Trophoblast cell (in vitro differentiated cells and primary cell): ENCODE data around the gene DAZAP1.
A peak's percentile ranks its signal among the peaks of the same experiment; 100 is the strongest.

Experiments
- DNase-seq, 2 donors: peaks; one replicate each; pipeline ENCODE4 v3.0.0-alpha.2; 2016
- H2AFZ ChIP-seq: 2 replicates; pipeline ENCODE4 v1.6.1; 2013; ENCODE audit warnings: low read length, moderate library complexity, mild to moderate bottlenecking; ENCODE audit not compliant: insufficient read depth, poor library complexity
- H2AK5ac ChIP-seq: 2 replicates; pipeline ENCODE4 v1.6.1; 2013; ENCODE audit warnings: mild to moderate bottlenecking, low read length
- H2BK120ac ChIP-seq: 2 replicates; pipeline ENCODE4 v1.6.1; 2013; ENCODE audit warnings: low read length, mild to moderate bottlenecking, moderate library complexity; ENCODE audit not compliant: insufficient read depth, poor library complexity
- H2BK12ac ChIP-seq: 2 replicates; pipeline ENCODE4 v1.6.1; 2013; ENCODE audit warnings: mild to moderate bottlenecking, low read length, moderate library complexity
- H2BK5ac ChIP-seq: 2 replicates; pipeline ENCODE4 v1.6.1; 2013; ENCODE audit warnings: low read length, low read depth, moderate library complexity, mild to moderate bottlenecking; ENCODE audit not compliant: poor library complexity
- H3K14ac ChIP-seq: 2 replicates; pipeline ENCODE4 v1.6.1; 2013; ENCODE audit warnings: mild to moderate bottlenecking, low read length
- H3K18ac ChIP-seq: 2 replicates; pipeline ENCODE4 v1.6.1; 2013; ENCODE audit warnings: mild to moderate bottlenecking, low read length
- H3K23ac ChIP-seq: 2 replicates; pipeline ENCODE4 v1.6.1; 2013; ENCODE audit warnings: low read length
- H3K27ac ChIP-seq: 2 replicates; pipeline ENCODE4 v1.5.1; 2013; ENCODE audit warnings: low read depth, mild to moderate bottlenecking, inconsistent platforms, low read length, moderate library complexity
- H3K27me3 ChIP-seq: 2 replicates; pipeline ENCODE4 v1.6.1; 2013; ENCODE audit warnings: inconsistent platforms, mild to moderate bottlenecking, low read length, moderate library complexity; ENCODE audit not compliant: insufficient read depth
- H3K36me3 ChIP-seq, 2 experiments: 1 replicate in 1 of 2; 2 replicates in 1 of 2; pipeline ENCODE4 v1.6.1; 2013; ENCODE audit warnings: low read length in 2 of 2, mild to moderate bottlenecking in 2 of 2, moderate library complexity in 1 of 2; ENCODE audit not compliant: insufficient read depth in 2 of 2, control insufficient read depth in 1 of 2
- H3K4ac ChIP-seq: 2 replicates; pipeline ENCODE4 v1.6.1; 2013; ENCODE audit warnings: low read depth, mild to moderate bottlenecking, low read length, moderate library complexity
- H3K4me1 ChIP-seq, 2 experiments: 1 replicate in 1 of 2; 2 replicates in 1 of 2; pipeline ENCODE4 v1.6.1; 2013; ENCODE audit warnings: low read length in 2 of 2, mild to moderate bottlenecking in 2 of 2, moderate library complexity in 1 of 2; ENCODE audit not compliant: insufficient read depth in 2 of 2, control insufficient read depth in 1 of 2
- H3K4me2 ChIP-seq: 2 replicates; pipeline ENCODE4 v1.6.1; 2013; ENCODE audit warnings: inconsistent platforms, mild to moderate bottlenecking, low read length, moderate library complexity
- H3K4me3 ChIP-seq: 2 replicates; pipeline ENCODE4 v1.5.1; 2013; ENCODE audit warnings: mild to moderate bottlenecking, low read depth, low read length, inconsistent platforms
- H3K79me1 ChIP-seq: one replicate; pipeline ENCODE4 v1.6.1; 2013; ENCODE audit warnings: low read length
- H3K79me2 ChIP-seq: 2 replicates; pipeline ENCODE4 v1.6.1; 2013; ENCODE audit warnings: low read length, mild to moderate bottlenecking; ENCODE audit not compliant: control insufficient read depth, insufficient read depth, poor library complexity
- H3K9ac ChIP-seq: 2 replicates; pipeline ENCODE4 v1.6.1; 2013; ENCODE audit warnings: mild to moderate bottlenecking, low read length
- H3K9me3 ChIP-seq: 2 replicates; pipeline ENCODE4 v1.6.1; 2013; ENCODE audit warnings: low read depth, mild to moderate bottlenecking, control low read depth, inconsistent platforms, low read length; ENCODE audit not compliant: insufficient read depth
- H4K12ac ChIP-seq: 2 replicates; pipeline ENCODE4 v1.6.1; 2013; ENCODE audit warnings: low read depth, mild to moderate bottlenecking, low read length, moderate library complexity
- H4K8ac ChIP-seq: 2 replicates; pipeline ENCODE4 v1.6.1; 2013; ENCODE audit warnings: low read depth, mild to moderate bottlenecking, low read length, moderate library complexity
- H4K91ac ChIP-seq: one replicate; pipeline ENCODE4 v1.6.1; 2013; ENCODE audit warnings: low read depth, mild to moderate bottlenecking, low read length, moderate library complexity
- WGBS: extraction: QIAGEN DNeasy Blood & Tissue Kit; methylation state at CpG from one replicate; pipeline ENCODE4 v1.1.7; 2013; ENCODE audit warnings: missing lambda C conversion rate; ENCODE audit not compliant: insufficient read length, insufficient coverage; ENCODE audit errors: extremely low coverage; 5-methylcytosine and 5-hydroxymethylcytosine counted together

Gene DAZAP1

GRCh38 chr19:1382250-1382649 is 25.1 kb upstream of the DAZAP1 start:
- no peak overlapping the region for H3K4me3 ChIP-seq
- no peak overlapping the region for H3K4me2 ChIP-seq
- H4K8ac ChIP-seq: no peak overlapping the region
- no peak overlapping the region for H2BK5ac ChIP-seq
- DNase-seq: no peak
- H4K91ac ChIP-seq: no peak overlapping the region
- H3K79me1 ChIP-seq: peaks cover 7% of the 10 kb centered on the region
- H3K23ac ChIP-seq: no peak overlapping the region
- H2AFZ ChIP-seq: no peak overlapping the region
- H3K14ac ChIP-seq: no peak overlapping the region
- no CpG with 5 or more reads among the region's 3 CpGs for WGBS
- peaks cover 9 to 14% of the 10 kb centered on the region in 2 experiments for H3K36me3 ChIP-seq
- no peak overlapping the region for H4K12ac ChIP-seq
- H3K27ac ChIP-seq: no peak overlapping the region
- no peak overlapping the region for H3K9ac ChIP-seq
- peaks cover 7% of the 10 kb centered on the region for H3K79me2 ChIP-seq
- peaks cover 0 to 2% of the 10 kb centered on the region in 2 experiments for H3K4me1 ChIP-seq
- H3K4ac ChIP-seq: no peak overlapping the region
- no peaks in the 10 kb centered on the region for H3K27me3 ChIP-seq
- H2AK5ac ChIP-seq: no peak overlapping the region
- no peak overlapping the region for H3K18ac ChIP-seq
- H3K9me3 ChIP-seq: peaks cover 4% of the 10 kb centered on the region
- no peak overlapping the region for H2BK120ac ChIP-seq
- no peak overlapping the region for H2BK12ac ChIP-seq

- no peak for DNase-seq
- Histone ChIP-seq H4K91ac (no peak overlapping the region), H3K14ac (no peak overlapping the region), H3K36me3 (peaks cover 2 to 9% of the 10 kb centered on the region in 2 experiments), H4K12ac (no peak overlapping the region), H3K79me2 (peaks cover 7% of the 10 kb centered on the region), H3K9me3 (peaks cover 5% of the 10 kb centered on the region), H4K8ac (no peak overlapping the region), H3K4me2 (peak overlapping the region; percentile 27), H2AFZ (no peak overlapping the region), H3K27me3 (no peaks in the 10 kb centered on the region), H3K27ac (no peak overlapping the region), H3K18ac (no peak overlapping the region), H3K23ac (no peak overlapping the region), H3K9ac (no peak overlapping the region), H3K4me1 (peaks cover 0 to 2% of the 10 kb centered on the region in 2 experiments), H2BK12ac (no peak overlapping the region), H3K4ac (no peak overlapping the region), H2BK120ac (no peak overlapping the region), H3K79me1 (peaks cover 7% of the 10 kb centered on the region), H3K4me3 (no peak overlapping the region), H2AK5ac (no peak overlapping the region), H2BK5ac (no peak overlapping the region)
- WGBS: no CpG with 5 or more reads among the region's 9 CpGs
These were observed 24.4 kb upstream of the DAZAP1 start for GRCh38 chr19:1383017-1383311.

GRCh38 chr19:1383312-1384084 is 23.9 kb upstream of the DAZAP1 start, which contains the start of gene NDUFS7:
Gene NDUFS7, plus strand, starts transcription at chr19:1383907. Its CDS starts 20 bp downstream, at chr19:1383927.
- Histone ChIP-seq H3K18ac (peak within 1 kb of the TSS; percentile 90), H3K36me3 (peaks cover under 1 to 10% of the 10 kb centered on the region in 2 experiments), H3K4ac (peak within 1 kb of the TSS; percentile 96), H4K8ac (peak within 1 kb of the TSS; percentile 96), H3K4me3 (peak within 1 kb of the TSS; percentile 90), H2BK120ac (peak within 1 kb of the TSS; percentile 52), H2AK5ac (peak within 1 kb of the TSS; percentile 98), H4K12ac (peak within 1 kb of the TSS; percentile 65), H3K4me1 (peaks cover 0 to 2% of the 10 kb centered on the region in 2 experiments), H2BK5ac (peak within 1 kb of the TSS; percentile 52), H3K4me2 (peak within 1 kb of the TSS; percentile 99), H3K27me3 (no peaks in the 10 kb centered on the region), H3K9me3 (peaks cover 5% of the 10 kb centered on the region), H3K79me1 (peaks cover 7% of the 10 kb centered on the region), H2BK12ac (no peak within 1 kb of the TSS), H4K91ac (peak within 1 kb of the TSS; percentile 84), H3K79me2 (peaks cover 7% of the 10 kb centered on the region), H3K14ac (peak within 1 kb of the TSS; percentile 67), H3K9ac (peak within 1 kb of the TSS; percentile 91), H2AFZ (peak within 1 kb of the TSS; percentile 89), H3K23ac (no peak within 1 kb of the TSS), H3K27ac (peak within 1 kb of the TSS; percentile 72)
- WGBS: no CpG with 5 or more reads among the region's 90 CpGs
- peak; percentile 80 to 95 for DNase-seq

GRCh38 chr19:1384085-1384462 is 23.3 kb upstream of the DAZAP1 start:
- H2AFZ ChIP-seq: peak overlapping the region; percentile 89
- H3K4me1 ChIP-seq: peaks cover 0 to 2% of the 10 kb centered on the region in 2 experiments
- H4K8ac ChIP-seq: peak overlapping the region; percentile 96
- peak overlapping the region; percentile 91 for H3K9ac ChIP-seq
- peak overlapping the region; percentile 98 for H2AK5ac ChIP-seq
- DNase-seq: no peak
- peaks cover 6 to 16% of the 10 kb centered on the region in 2 experiments for H3K36me3 ChIP-seq
- H4K12ac ChIP-seq: peak overlapping the region; percentile 37
- H3K27me3 ChIP-seq: no peaks in the 10 kb centered on the region
- H2BK120ac ChIP-seq: peak overlapping the region; percentile 52
- WGBS: no CpG with 5 or more reads among the region's 23 CpGs
- peak overlapping the region; percentile 90 for H3K4me3 ChIP-seq
- no peak overlapping the region for H3K27ac ChIP-seq
- peaks cover 7% of the 10 kb centered on the region for H3K79me1 ChIP-seq
- peak overlapping the region; percentile 99 for H3K4me2 ChIP-seq
- H2BK12ac ChIP-seq: no peak overlapping the region
- peak overlapping the region; percentile 90 for H3K18ac ChIP-seq
- no peak overlapping the region for H2BK5ac ChIP-seq
- H4K91ac ChIP-seq: peak overlapping the region; percentile 84
- H3K23ac ChIP-seq: no peak overlapping the region
- H3K79me2 ChIP-seq: peaks cover 7% of the 10 kb centered on the region
- H3K4ac ChIP-seq: peak overlapping the region; percentile 96
- peaks cover 5% of the 10 kb centered on the region for H3K9me3 ChIP-seq
- H3K14ac ChIP-seq: peak overlapping the region; percentile 67
